PFSK-1 (cell line): ENCODE data around the gene GHR.

Experiments
- FOXP2 ChIP-seq: optimal IDR thresholded peaks from 2 replicates; pipeline ENCODE3; 2011; ENCODE audit warnings: borderline replicate concordance, control low read depth, inconsistent platforms; ENCODE audit not compliant: insufficient read depth; ENCODE audit errors: extremely low read length, extremely low read depth
- POLR2AphosphoS5 ChIP-seq: IDR thresholded peaks from 2 replicates; pipeline ENCODE4 v1.6.1; 2012; ENCODE audit warnings: low read depth, mild to moderate bottlenecking, control low read depth, low read length, moderate library complexity
- REST ChIP-seq, 2 experiments: IDR thresholded peaks; 2 replicates each; pipeline versions ENCODE4 v1.6.1 to v1.8.0; 2011 to 2012; ENCODE audit warnings: low read depth in 2 of 2, low read length in 2 of 2, control low read depth in 1 of 2, inconsistent platforms in 1 of 2, mild to moderate bottlenecking in 1 of 2, moderate library complexity in 1 of 2; ENCODE audit not compliant: insufficient read depth in 1 of 2
- SIN3A ChIP-seq: IDR thresholded peaks from 2 replicates; pipeline ENCODE4 v1.6.1; 2012; ENCODE audit warnings: mild to moderate bottlenecking, low read length, moderate library complexity, borderline replicate concordance; ENCODE audit not compliant: insufficient read depth
- TAF1 ChIP-seq: IDR thresholded peaks from 2 replicates; pipeline ENCODE4 v1.6.1; 2012; ENCODE audit warnings: low read length, control low read depth, borderline replicate concordance; ENCODE audit not compliant: insufficient read depth

The GHR gene

GRCh38 chr5:42557689-42558088, 134.4 kb downstream of the GHR start:
- TF ChIP-seq SIN3A (no peak), FOXP2 (no peak), REST (IDR thresholded peaks at IDR 0.05; ENCODE audit: insufficient read depth in 1 of 2, low read depth in 2 of 2, low read length in 2 of 2) (no peak), POLR2AphosphoS5 (no peak), TAF1 (no peak)

- no peak for TF ChIP-seq FOXP2
- TF ChIP-seq TAF1, result no peak
- TF ChIP-seq REST (IDR thresholded peaks at IDR 0.05; ENCODE audit: insufficient read depth in 1 of 2, low read depth in 2 of 2, low read length in 2 of 2), result no peak
- no peak for TF ChIP-seq SIN3A
- TF ChIP-seq POLR2AphosphoS5, result no peak
Measured at GRCh38 chr5:42561656-42562055, 138.4 kb downstream of the GHR start.

GRCh38 chr5:42564689-42565356, 141.6 kb downstream of the GHR start:
- TF ChIP-seq REST (IDR thresholded peaks at IDR 0.05; ENCODE audit: insufficient read depth in 1 of 2, low read depth in 2 of 2, low read length in 2 of 2) (no peak), POLR2AphosphoS5 (no peak), TAF1 (no peak), FOXP2 (no peak), SIN3A (no peak)

- TF ChIP-seq REST (IDR thresholded peaks at IDR 0.05; ENCODE audit: insufficient read depth in 1 of 2, low read depth in 2 of 2, low read length in 2 of 2) (no peak), FOXP2 (no peak), SIN3A (no peak), POLR2AphosphoS5 (no peak), TAF1 (no peak)
Measured at GRCh38 chr5:42566652-42567295, 143.5 kb downstream of the GHR start.
